Nephron (organoid): Measurements from ENCODE around the gene HYKK.
"Not testable (repeated sequence)": the region's sequence is repeated elsewhere in the genome, so short reads cannot be mapped to it uniquely, and the experiment has no call there.

Experiments
- H3K27ac Mint-ChIP-seq, 3 experiments: 2 replicates each; pipeline ENCODE4 v1.8.0; 2020; ENCODE audit warnings: mixed read lengths in 3 of 3, mild to moderate bottlenecking in 2 of 3, moderate library complexity in 1 of 3
- H3K27me3 Mint-ChIP-seq: 2 replicates; pipeline ENCODE4 v1.8.0; 2021; ENCODE audit warnings: low read depth, mild to moderate bottlenecking, moderate library complexity, mixed read lengths
- H3K36me3 Mint-ChIP-seq: 2 replicates; pipeline ENCODE4 v1.8.0; 2020; ENCODE audit warnings: low read depth, mixed read lengths
- H3K4me1 Mint-ChIP-seq: 2 replicates; pipeline ENCODE4 v1.8.0; 2020; ENCODE audit warnings: mixed read lengths
- H3K4me3 Mint-ChIP-seq, 3 experiments: 2 replicates each; pipeline ENCODE4 v1.8.0; 2020; ENCODE audit warnings: mild to moderate bottlenecking in 3 of 3, mixed read lengths in 3 of 3, moderate library complexity in 2 of 3
- H3K9me3 Mint-ChIP-seq: 2 replicates; pipeline ENCODE4 v1.8.0; 2020; ENCODE audit warnings: mixed read lengths
- TF ChIP-seq, protein P1 (sequence below), 3 experiments: fragments of 200-600 bp; sonication (generic); IDR thresholded peaks; one replicate each; pipeline ENCODE4 v1.5.0; 2021; ENCODE audit warnings: antibody characterized with exemption in 3 of 3; ENCODE audit not compliant: unreplicated experiment in 3 of 3

HYKK gene

DNA sequence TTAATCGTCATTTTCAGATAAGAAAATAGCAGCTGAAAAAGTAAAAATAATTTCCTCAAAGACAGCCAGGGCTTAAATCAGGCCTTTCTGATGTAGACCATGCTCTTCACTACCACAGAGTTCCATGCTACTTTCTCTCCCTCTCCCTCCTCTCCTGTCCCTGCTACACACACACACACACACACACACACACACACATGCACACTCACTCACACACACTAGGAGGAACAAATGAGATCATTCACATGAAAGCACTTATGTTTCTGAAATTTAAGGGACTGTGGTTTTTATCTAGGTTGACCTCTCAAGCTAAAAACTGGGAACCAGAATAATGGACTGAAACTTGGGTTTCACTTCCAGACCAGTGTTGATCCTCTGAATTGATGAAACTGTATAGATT lies 28.8 kb downstream of the HYKK start:
- Mint-ChIP-seq H3K4me1 (peaks cover 15% of the 10 kb centered on the region), H3K4me3 (no peak overlapping the region), H3K27me3 (peaks cover 3% of the 10 kb centered on the region), H3K36me3 (no peaks in the 10 kb centered on the region), H3K9me3 (no peaks in the 10 kb centered on the region), H3K27ac (no peak overlapping the region)
- TF ChIP-seq, protein P1, sequence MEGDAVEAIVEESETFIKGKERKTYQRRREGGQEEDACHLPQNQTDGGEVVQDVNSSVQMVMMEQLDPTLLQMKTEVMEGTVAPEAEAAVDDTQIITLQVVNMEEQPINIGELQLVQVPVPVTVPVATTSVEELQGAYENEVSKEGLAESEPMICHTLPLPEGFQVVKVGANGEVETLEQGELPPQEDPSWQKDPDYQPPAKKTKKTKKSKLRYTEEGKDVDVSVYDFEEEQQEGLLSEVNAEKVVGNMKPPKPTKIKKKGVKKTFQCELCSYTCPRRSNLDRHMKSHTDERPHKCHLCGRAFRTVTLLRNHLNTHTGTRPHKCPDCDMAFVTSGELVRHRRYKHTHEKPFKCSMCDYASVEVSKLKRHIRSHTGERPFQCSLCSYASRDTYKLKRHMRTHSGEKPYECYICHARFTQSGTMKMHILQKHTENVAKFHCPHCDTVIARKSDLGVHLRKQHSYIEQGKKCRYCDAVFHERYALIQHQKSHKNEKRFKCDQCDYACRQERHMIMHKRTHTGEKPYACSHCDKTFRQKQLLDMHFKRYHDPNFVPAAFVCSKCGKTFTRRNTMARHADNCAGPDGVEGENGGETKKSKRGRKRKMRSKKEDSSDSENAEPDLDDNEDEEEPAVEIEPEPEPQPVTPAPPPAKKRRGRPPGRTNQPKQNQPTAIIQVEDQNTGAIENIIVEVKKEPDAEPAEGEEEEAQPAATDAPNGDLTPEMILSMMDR (IDR thresholded peaks at IDR 0.05; ENCODE audit: unreplicated experiment in 3 of 3): no peak

DNA sequence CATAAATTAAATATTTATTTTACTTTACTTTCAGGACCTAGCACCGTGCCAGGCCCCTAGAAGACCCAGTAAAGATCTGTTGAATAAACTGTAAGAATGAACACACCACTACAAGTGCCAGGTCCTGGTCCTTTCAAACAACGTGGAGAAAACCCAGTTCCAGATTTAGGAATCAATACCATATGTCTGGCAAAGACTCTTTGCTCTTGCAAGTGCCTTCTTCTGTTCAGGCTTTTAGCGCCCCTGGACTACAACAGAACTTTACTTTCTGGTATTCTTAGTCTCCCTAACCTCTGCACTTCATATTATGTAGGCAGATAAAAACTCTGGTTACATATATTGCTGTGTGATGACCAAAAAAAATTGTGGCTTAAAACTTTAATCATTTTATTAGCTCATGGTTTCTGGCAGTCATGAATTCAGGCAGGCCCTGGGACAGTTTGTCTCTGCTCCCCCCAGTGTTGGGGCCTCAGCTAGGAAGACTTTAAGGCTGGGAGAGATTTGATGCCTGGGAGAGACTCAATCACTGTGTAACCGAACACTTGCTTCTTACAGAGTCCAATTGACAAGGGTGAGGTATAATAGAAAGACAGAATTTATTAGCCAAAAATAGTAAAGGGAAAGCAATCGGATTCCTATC lies 30.0 kb downstream of the HYKK start:
- peaks cover 3% of the 10 kb centered on the region for H3K27me3 Mint-ChIP-seq
- H3K27ac Mint-ChIP-seq: peak overlapping the region in 2 of 3 experiments; percentile 56 to 70
- peaks cover 5% of the 10 kb centered on the region for H3K36me3 Mint-ChIP-seq
- no peaks in the 10 kb centered on the region for H3K9me3 Mint-ChIP-seq
- H3K4me1 Mint-ChIP-seq: peaks cover 25% of the 10 kb centered on the region
- TF ChIP-seq, protein P1 (IDR thresholded peaks at IDR 0.05; ENCODE audit: unreplicated experiment in 3 of 3): no peak
- H3K4me3 Mint-ChIP-seq: peak overlapping the region; percentile 12 to 82 (median 62)

DNA sequence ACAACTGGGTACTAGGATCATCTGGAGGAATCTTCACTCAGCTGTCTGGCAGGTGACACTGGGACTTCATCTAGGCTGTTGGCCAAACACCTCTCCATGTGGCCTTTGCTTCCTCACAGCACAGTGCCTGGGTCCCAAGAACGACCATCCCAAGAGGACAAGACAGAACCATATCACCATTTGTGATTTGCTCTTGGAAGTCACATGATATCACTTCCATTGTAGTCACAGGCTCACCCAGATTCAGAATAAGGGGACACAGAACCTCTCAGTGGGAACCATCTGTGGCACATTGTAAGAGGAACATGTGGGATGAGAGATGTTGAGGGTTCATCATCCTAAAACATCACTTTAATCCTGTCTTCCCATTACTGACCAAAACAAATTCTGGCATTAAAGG lies 31.0 kb downstream of the HYKK start:
- TF ChIP-seq, protein P1 (IDR thresholded peaks at IDR 0.05; ENCODE audit: unreplicated experiment in 3 of 3): no peak
- Mint-ChIP-seq H3K9me3 (no peaks in the 10 kb centered on the region), H3K4me1 (peaks cover 30% of the 10 kb centered on the region), H3K27ac (peak overlapping the region in 1 of 3 experiments; percentile 96), H3K36me3 (peaks cover 14% of the 10 kb centered on the region), H3K4me3 (peak overlapping the region; percentile 56 to 82 (median 80)), H3K27me3 (peaks cover 3% of the 10 kb centered on the region)

DNA sequence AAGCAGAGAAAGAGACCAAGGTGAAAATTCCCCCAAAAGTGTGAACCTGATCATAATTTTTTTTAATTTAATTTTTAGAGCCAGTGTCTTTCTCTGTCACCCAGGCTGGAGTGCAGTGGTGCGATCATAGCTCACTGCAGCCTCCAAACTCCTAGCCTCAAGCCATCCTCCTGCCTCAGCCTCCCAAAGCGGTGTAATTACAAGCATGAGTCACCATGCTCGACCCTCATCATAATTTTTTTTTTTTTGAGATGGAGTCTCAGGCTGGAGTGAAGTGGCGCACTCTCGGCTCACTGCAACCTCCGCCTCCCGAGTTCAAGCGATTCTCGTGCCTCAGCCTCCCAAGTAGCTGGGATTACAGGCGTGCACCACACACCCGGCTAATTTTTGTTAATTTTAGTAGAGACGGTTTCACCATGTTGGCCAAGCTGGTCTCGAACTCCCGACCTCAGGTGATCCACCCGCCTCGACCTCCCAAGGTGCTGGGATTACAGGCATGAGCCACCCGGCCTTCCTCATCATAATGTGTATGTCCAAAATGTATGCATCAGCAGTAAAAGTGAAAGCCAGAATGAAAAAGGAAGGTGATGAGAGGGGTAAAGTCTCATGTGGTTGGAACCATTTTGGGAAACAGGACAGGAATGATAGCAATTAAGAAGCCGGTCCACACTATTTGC lies 32.2 kb downstream of the HYKK start:
- not testable (repeated sequence) for H3K27me3 Mint-ChIP-seq, H3K9me3 Mint-ChIP-seq
- Mint-ChIP-seq H3K4me3 (peak overlapping the region; percentile 93 to 100 (median 97)), H3K27ac (peak overlapping the region; percentile 96 to 99 (median 99)), H3K36me3 (peaks cover 20% of the 10 kb centered on the region), H3K4me1 (peaks cover 30% of the 10 kb centered on the region)

GRCh38 chr15:78540141-78540870 lies 32.9 kb downstream of the HYKK start, which contains the start of gene PSMA4:
Gene PSMA4, plus strand, starts transcription at chr15:78540444. Its CDS starts 1,484 bp downstream, at chr15:78541928.
- Mint-ChIP-seq H3K9me3 (no peaks in the 10 kb centered on the region), H3K27me3 (peaks cover under 1% of the 10 kb centered on the region), H3K27ac (peak within 1 kb of the TSS; percentile 96 to 99 (median 99)), H3K4me1 (peaks cover 30% of the 10 kb centered on the region), H3K36me3 (peaks cover 25% of the 10 kb centered on the region), H3K4me3 (peak within 1 kb of the TSS; percentile 93 to 100 (median 97))
- TF ChIP-seq, protein P1 (IDR thresholded peaks at IDR 0.05; ENCODE audit: unreplicated experiment in 3 of 3): peak in 1 of 3 experiments; percentile 29
